GM18861 (cell line): Measurements from ENCODE around the gene CCN5.

Experiments used
- ATAC-seq: cut with Tn5 transposase; IDR thresholded peaks from one replicate; pipeline ENCODE4 v1.9.1; 2021; ENCODE audit not compliant: unreplicated experiment

Gene CCN5

GRCh38 chr20:44715499-44716308, 535 bp downstream of the CCN5 start:
- ATAC-seq: no peak

- ATAC-seq: no peak
Observed at GRCh38 chr20:44716309-44717106, 1.3 kb downstream of the CCN5 start.

- ATAC-seq: no peak
Observed at GRCh38 chr20:44717986-44718385, 2.8 kb downstream of the CCN5 start.

- no peak for ATAC-seq
Observed at GRCh38 chr20:44719841-44720240, 4.7 kb downstream of the CCN5 start.

- ATAC-seq: no peak
Observed at GRCh38 chr20:44720621-44720996, 5.4 kb downstream of the CCN5 start.

- no peak for ATAC-seq
Observed at GRCh38 chr20:44720997-44721784, 6.0 kb downstream of the CCN5 start.

- ATAC-seq: no peak
Observed at GRCh38 chr20:44721785-44722054, 6.6 kb downstream of the CCN5 start.

- no peak for ATAC-seq
Observed at GRCh38 chr20:44722990-44723389, 7.8 kb downstream of the CCN5 start.

- no peak for ATAC-seq
Observed at GRCh38 chr20:44723391-44723790, 8.2 kb downstream of the CCN5 start.

GRCh38 chr20:44723798-44724362, 8.7 kb downstream of the CCN5 start:
- no peak for ATAC-seq

GRCh38 chr20:44724423-44725091, 9.4 kb downstream of the CCN5 start:
- no peak for ATAC-seq

GRCh38 chr20:44725837-44726236, 10.7 kb downstream of the CCN5 start:
- no peak for ATAC-seq

- ATAC-seq: no peak
Observed at GRCh38 chr20:44727039-44727438, 11.9 kb downstream of the CCN5 start.

- no peak for ATAC-seq
Observed at GRCh38 chr20:44727651-44728050, 12.5 kb downstream of the CCN5 start.

GRCh38 chr20:44728801-44729443, 13.8 kb downstream of the CCN5 start:
- ATAC-seq: no peak

GRCh38 chr20:44730441-44730840, 15.3 kb downstream of the CCN5 start:
- no peak for ATAC-seq

- no peak for ATAC-seq
Observed at GRCh38 chr20:44731657-44732056, 16.5 kb downstream of the CCN5 start.

- no peak for ATAC-seq
Observed at GRCh38 chr20:44732327-44732726, 17.2 kb downstream of the CCN5 start.

- ATAC-seq: no peak
Observed at GRCh38 chr20:44733341-44734069, 18.3 kb downstream of the CCN5 start.

GRCh38 chr20:44734938-44735337, 19.8 kb downstream of the CCN5 start:
- no peak for ATAC-seq
